ENCODE data around the gene HOXA7. TPM values are rescaled to one million over a fixed set of nuclear protein-coding genes. Genes with fewer than 3 reads are reported as not detected.

HOXA7 gene
- total and polyA plus RNA-seq, 4 donors = 1.0 to 2.2 (median 1.4) TPM

GRCh38 chr7:27166531-27167505, 10.3 kb upstream of the HOXA7 start:
- Histone ChIP-seq H3K9ac (ENCODE audit: insufficient read depth in 1 of 2, low read length in 2 of 2) (no peak overlapping the region), H3K27ac (ENCODE audit: low read depth in 1 of 2, low read length in 1 of 2) (no peak overlapping the region), H3K9me3 (ENCODE audit: control insufficient read depth in 4 of 4, insufficient read depth in 3 of 4, low read length in 3 of 4) (peaks cover 0 to 5% (median 0%) of the 10 kb centered on the region in 4 donors), H3K36me3 (ENCODE audit: control insufficient read depth in 4 of 4, insufficient read depth in 4 of 4, low read length in 4 of 4) (no peaks in the 10 kb centered on the region), H3K4me1 (ENCODE audit: control insufficient read depth in 5 of 5, insufficient read depth in 5 of 5, low read length in 5 of 5) (peaks cover 0 to 21% (median 5%) of the 10 kb centered on the region in 5 donors), H3K27me3 (ENCODE audit: control insufficient read depth in 3 of 3, insufficient read depth in 3 of 3, low read length in 2 of 3) (peaks cover 8 to 98% (median 89%) of the 10 kb centered on the region in 3 donors), H3K4me3 (no peak overlapping the region)
- TF ChIP-seq CTCF (IDR thresholded peaks at IDR 0.05; ENCODE audit: control extremely low read depth, extremely low read depth) = no peak
- DNase-seq (peak in 1 of 3 donors; percentile 53), ATAC-seq (ENCODE audit: insufficient read depth, low FRiP score) (no peak)
- WGBS, 2 donors = 8 to 22% methylated on average over 50 of the region's 50 CpGs

GRCh38 chr7:27165996-27166530, 9.6 kb upstream of the HOXA7 start:
- Histone ChIP-seq H3K9ac (ENCODE audit: insufficient read depth in 1 of 2, low read length in 2 of 2) (no peak overlapping the region), H3K4me3 (peak overlapping the region; percentile 1), H3K27me3 (ENCODE audit: control insufficient read depth in 3 of 3, insufficient read depth in 3 of 3, low read length in 2 of 3) (peaks cover 8 to 98% (median 86%) of the 10 kb centered on the region in 3 donors), H3K36me3 (ENCODE audit: control insufficient read depth in 4 of 4, insufficient read depth in 4 of 4, low read length in 4 of 4) (no peaks in the 10 kb centered on the region), H3K9me3 (ENCODE audit: control insufficient read depth in 4 of 4, insufficient read depth in 3 of 4, low read length in 3 of 4) (peaks cover 0 to 1% (median 0%) of the 10 kb centered on the region in 4 donors), H3K4me1 (ENCODE audit: control insufficient read depth in 5 of 5, insufficient read depth in 5 of 5, low read length in 5 of 5) (peaks cover 0 to 21% (median 5%) of the 10 kb centered on the region in 5 donors), H3K27ac (ENCODE audit: low read depth in 1 of 2, low read length in 1 of 2) (no peak overlapping the region)
- TF ChIP-seq CTCF (IDR thresholded peaks at IDR 0.05; ENCODE audit: control extremely low read depth, extremely low read depth) = no peak
- ATAC-seq (ENCODE audit: insufficient read depth, low FRiP score) (no peak), DNase-seq (peak in 2 of 3 donors; percentile 43 to 61)
- WGBS, 2 donors = 4 to 9% methylated on average over 46 of the region's 46 CpGs

- ATAC-seq (ENCODE audit: insufficient read depth, low FRiP score) (no peak), DNase-seq (peak; percentile 64 to 73 (median 69))
- Histone ChIP-seq H3K9me3 (ENCODE audit: control insufficient read depth in 4 of 4, insufficient read depth in 3 of 4, low read length in 3 of 4) (peaks cover 0 to 1% (median 0%) of the 10 kb centered on the region in 4 donors), H3K36me3 (ENCODE audit: control insufficient read depth in 4 of 4, insufficient read depth in 4 of 4, low read length in 4 of 4) (no peaks in the 10 kb centered on the region), H3K27ac (ENCODE audit: low read depth in 1 of 2, low read length in 1 of 2) (peak within 1 kb of the TSS in 1 of 2 donors; percentile 43), H3K4me3 (peak within 1 kb of the TSS; percentile 36), H3K27me3 (ENCODE audit: control insufficient read depth in 3 of 3, insufficient read depth in 3 of 3, low read length in 2 of 3) (peaks cover 8 to 93% (median 79%) of the 10 kb centered on the region in 3 donors), H3K4me1 (ENCODE audit: control insufficient read depth in 5 of 5, insufficient read depth in 5 of 5, low read length in 5 of 5) (peaks cover 0 to 21% (median 7%) of the 10 kb centered on the region in 5 donors), H3K9ac (ENCODE audit: insufficient read depth in 1 of 2, low read length in 2 of 2) (no peak within 1 kb of the TSS)
- no peak for TF ChIP-seq CTCF (IDR thresholded peaks at IDR 0.05; ENCODE audit: control extremely low read depth, extremely low read depth)
- 2 to 6% methylated on average over 75 to 82 of the region's 82 CpGs for WGBS, 2 donors
Observed at GRCh38 chr7:27165089-27165995, 8.9 kb upstream of the HOXA7 start, which contains the start of gene HOXA9. Gene HOXA9 (minus strand): TSS chr7:27165537. CDS start chr7:27165457, 80 bp downstream.
